HG03103 (cell line): ENCODE data around the gene IRF5.
A peak's percentile ranks its signal among the peaks of the same experiment; 100 is the strongest.

Experiments used
- ATAC-seq: cut with Tn5 transposase; IDR thresholded peaks from one replicate; pipeline ENCODE4 v1.9.1; 2021; ENCODE audit warnings: low read depth; ENCODE audit not compliant: unreplicated experiment

The IRF5 gene, protein sequence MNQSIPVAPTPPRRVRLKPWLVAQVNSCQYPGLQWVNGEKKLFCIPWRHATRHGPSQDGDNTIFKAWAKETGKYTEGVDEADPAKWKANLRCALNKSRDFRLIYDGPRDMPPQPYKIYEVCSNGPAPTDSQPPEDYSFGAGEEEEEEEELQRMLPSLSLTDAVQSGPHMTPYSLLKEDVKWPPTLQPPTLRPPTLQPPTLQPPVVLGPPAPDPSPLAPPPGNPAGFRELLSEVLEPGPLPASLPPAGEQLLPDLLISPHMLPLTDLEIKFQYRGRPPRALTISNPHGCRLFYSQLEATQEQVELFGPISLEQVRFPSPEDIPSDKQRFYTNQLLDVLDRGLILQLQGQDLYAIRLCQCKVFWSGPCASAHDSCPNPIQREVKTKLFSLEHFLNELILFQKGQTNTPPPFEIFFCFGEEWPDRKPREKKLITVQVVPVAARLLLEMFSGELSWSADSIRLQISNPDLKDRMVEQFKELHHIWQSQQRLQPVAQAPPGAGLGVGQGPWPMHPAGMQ

DNA sequence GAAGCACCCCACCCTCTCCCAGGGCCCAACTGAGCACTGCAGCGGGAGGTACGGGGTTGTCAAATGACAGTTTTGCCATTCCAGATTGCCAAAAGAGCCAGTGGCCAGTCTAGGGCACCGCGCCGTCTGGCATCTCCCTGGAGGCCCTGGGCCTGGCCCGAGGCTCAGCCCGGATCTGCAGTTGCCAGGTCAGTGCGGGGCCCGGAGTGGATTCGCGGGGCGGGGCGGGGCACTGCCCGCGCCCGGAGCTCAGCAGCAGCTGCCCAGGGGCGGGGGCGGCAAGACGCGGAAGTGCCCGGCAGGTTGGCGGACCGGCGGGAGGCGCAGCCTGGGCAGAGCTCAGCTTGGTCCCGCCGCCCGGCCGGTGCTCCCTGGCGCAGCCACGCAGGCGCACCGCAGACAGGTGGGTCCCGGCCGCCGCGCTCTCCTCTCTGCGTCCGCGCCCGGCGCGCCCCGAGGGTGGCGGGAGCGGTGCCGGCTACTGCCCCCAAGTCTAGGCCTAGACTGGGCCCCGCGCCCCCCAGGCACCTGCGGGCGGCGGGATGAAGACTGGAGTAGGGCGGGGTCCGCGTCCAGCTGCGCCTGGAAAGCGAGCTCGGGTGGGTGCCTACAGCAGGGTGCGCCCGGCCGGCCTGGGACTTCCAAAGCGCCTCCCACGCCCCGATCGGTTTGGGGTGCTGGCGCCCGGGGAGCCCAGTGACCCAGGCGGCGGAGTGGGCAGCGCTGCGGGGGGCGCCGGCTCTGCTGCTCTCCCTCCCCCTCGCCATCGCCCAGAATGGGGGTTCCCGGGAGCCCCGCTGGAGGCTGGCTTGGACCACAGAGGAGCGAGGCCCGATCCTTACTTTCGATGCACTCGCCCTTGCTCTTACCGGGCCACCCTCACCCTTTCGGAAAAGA, at the start of gene IRF5:
Gene IRF5 (plus strand): TSS at position 281 of the 897 bp plus-strand sequence. CDS start 4,155 bp downstream, outside the sequence.
- no peak for ATAC-seq

DNA sequence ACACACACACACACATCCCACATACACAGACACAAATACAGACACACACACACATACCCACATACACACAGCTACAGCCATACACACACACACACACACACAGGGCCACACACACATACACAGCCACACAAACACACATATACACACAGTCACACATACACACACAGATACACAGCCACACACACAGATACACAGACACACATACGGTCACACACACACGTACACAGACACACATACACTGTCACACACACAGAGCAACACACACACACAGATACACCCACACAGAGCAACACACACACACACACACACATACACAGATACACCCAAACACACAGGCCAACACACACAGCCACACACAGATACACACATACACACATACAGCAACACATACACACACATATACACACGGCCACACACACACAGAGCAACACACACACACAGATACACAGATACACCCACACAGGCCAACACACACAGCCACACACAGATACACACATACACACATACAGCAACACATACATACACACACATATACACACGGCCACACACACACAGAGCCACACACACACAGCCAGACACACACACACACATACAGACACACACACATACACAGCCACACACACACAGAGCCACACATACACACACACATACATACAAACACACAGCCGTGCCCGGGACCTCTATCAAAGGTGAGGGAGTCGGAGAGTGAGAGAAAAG, 49.5 kb upstream of the IRF5 start:
- no peak for ATAC-seq

DNA sequence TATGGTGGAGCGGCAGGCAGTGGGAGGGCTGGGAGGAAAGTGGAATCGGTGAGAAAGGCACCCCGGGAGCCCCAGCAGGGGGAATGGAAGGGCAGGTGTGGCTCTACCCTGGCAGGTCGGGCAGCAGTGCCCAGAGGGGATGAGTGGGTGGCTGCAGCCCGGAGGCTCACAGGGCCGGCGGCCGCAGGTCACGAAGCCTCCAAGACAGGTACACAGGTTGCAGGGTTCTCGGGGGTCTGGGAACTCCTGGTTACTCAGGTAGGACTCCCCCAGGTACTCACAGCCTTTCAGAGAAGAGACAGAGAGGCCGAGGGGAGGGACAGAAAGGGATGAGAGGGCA, 49.0 kb upstream of the IRF5 start:
- no peak for ATAC-seq

DNA sequence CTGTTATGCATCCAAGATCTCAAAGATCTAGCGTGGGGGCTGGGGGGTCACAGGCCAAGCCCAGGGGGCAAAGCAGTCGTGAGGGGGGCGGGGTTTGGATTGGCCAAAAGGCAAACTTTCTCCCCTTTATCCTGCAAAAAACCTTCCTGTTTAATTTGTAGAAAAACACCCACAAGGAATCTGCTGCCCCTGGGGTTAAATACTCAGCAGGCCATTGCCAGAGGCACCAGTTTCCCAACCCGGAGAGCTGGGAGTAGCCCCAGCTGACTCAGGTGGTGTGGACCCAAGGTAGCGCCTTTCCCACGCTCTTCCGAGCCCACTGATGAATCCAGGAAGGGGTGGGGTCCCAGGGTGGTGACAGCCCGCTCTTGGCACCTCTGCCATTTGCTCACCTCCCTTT, 48.6 kb upstream of the IRF5 start:
- no peak for ATAC-seq

DNA sequence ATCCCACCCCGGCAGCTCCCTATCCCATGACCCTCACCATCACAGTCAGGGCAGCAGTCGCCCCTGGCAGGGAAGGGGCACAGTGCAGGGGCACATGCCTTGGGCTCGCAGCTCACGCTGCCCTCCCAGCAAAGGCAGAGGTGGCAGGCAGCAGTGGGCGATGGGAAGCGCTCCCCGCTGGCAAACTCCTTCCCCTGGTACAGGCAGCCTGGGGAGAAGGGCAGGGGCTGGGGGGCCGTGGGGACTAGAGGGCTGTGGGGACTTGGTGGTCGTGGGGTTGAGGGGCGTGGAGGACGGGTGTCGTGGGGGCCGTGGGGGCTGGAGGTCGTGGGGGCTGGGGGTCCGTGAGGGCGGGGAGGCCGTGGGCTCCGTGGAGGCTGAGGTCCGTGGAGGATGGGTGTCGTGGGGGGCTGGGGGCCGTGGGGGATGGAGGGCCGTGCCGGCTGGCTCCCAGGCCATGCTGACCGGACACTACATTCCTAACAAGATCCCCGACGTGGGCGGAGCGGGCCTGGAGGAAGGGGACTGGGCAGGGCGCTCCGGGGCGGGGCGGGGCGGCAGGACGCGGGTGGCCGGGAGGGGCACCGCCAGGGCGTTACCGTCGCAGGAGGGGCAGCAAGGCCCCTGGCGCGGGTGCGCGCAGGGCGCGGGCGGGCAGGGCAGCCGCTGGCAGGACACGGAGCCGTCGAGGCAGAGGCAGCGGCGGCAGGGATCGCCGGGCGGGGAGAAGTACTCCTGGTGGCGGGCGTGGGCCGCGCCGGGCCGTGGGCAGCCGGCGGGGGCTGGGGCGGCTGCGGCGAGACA, 47.2 kb upstream of the IRF5 start:
- ATAC-seq: no peak

DNA sequence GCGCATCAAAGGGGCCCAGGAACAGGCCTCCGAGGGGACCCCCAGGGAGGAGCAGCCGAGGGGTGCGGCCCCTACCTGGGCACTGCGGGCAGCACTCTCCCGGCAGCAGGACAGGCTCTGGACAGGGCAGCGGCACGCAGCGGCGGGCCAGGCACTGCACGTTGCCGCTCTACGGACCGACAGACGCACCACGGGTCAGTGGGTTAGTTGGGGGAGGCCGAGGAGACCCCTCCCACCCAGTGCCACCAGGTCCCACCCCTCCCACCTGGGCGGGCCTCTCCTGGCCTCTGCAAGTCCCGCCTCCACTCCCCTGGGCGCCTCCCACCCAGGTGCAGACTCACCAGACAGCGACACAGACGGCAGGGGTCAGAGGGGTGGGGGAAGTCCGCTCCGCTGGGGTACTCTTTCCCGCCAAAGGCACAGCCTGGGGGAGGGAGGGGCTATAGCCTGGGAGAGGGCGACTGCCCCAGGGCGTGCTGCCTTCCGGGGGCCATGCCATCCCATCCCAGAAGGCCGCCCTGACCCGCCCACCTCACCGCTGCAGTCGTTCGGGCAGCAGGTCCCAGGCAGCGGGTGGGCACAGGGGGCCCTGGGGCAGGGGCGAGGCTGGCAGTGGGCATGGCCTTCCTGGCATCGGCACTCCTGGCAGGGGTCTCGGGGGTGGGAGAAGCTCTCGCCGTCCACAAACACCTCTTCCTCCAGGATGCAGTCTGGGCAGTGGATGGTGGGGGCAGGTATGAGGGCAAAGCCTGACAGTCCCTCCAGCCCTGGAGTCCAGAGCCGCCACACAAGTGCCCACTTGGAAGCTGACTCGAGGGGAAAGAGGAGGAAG, 46.4 kb upstream of the IRF5 start:
- no peak for ATAC-seq

DNA sequence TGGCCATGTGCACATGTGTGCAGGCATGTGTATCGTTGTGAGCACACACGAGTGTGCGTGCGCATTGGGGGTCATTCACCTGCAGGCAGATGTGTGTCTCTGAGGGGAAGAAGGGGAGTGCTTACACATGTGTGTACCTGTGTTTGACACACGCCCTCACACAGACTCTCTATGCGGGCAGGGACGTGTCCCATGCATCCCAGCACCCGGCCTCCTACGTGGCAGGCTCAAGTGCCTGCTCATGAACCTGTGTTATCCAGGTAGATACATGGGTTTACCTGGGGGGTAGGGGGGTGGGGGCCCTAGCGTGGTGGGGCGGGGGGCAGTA, 45.8 kb upstream of the IRF5 start:
- no peak for ATAC-seq

DNA sequence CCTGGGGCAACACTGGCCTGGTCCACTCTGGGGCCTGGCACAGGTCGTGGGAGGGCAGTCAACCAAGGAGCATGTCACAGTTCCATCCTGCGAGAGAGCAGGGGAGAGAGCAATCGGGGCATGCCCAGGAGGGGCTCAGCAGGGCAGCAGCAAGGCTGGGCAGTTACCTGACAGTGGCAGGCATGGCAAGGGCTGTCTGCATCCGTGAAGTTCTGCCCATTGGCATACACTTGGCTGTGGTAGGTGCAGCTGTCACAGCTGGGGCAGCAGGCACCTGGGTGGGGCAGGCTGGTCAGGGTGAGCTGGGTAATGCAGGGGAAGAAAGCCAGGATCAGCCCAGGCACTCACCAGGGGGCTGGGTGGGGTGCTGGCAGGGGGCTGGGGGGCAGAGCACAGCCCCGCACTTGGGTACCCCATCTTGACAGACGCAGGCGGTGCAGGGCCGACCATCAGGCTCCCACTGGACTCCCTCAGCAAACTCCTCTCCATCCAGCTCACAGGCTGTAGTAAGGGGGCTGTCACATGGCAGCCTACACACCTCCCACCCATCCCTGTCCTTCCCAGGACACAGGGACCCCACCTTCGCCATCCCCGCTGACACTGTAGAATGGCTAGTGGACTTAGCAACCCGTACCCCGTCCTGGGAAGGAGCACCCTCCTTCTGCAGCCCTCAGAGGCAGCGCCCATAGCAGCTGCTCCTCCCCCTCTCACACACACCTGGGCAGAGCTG, 45.0 kb upstream of the IRF5 start:
- no peak for ATAC-seq

DNA sequence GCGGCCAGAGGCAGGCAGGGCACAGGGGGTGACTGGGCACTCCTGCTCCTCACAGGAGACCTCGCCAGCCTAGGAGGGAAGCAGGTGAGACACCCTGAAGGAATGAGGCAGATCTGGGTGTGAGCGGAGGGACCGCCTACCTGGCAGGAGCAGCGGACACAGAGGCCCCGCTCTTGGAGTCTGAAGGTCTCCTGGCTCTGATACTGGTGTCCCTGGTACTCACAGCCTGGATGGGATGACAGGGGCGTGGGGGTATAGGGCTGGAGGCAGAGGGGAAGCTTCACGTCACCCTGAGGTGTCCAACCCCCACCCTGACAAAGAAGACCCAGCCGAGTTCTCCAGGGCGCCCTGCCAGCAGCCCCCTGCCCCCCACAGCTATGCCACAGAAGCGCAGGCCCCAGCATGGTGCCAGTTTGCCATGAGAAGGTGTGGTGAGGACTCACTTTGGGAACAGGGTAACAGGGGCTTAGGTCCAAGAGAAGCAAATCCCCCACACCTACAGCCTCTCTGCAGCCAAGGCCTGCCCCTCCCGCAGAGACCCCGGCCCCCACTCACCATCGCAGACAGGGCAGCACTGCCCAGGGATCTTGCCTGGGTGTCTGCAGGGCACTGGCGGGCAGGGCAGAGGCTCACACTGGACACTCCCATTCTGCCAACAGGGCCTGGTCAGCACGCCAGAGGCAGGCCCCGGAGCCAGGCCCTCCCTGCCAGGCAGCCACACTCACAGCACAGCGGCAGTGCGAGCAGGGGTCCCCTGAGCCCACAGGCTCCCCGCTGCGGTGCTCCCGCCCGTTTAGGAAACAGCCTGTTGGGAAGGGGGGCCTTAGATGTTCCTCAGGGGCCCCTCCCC, 44.3 kb upstream of the IRF5 start:
- ATAC-seq: no peak

DNA sequence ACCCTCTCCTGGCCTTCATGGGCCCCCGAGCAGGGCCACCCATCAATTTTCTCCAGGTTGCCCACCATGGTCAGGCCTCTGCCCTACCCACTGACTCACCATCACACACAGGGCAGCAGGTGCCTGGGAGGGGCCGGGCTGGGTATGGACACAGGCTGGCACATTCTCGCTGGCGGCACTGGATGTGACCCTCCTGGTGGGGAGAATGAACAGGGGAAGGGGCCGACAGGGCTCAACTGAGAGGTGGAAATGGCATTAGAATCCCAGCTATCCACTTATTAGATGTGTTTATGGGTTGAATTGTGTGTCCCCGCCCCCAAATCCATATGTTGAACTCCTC, 43.7 kb upstream of the IRF5 start:
- ATAC-seq: no peak

DNA sequence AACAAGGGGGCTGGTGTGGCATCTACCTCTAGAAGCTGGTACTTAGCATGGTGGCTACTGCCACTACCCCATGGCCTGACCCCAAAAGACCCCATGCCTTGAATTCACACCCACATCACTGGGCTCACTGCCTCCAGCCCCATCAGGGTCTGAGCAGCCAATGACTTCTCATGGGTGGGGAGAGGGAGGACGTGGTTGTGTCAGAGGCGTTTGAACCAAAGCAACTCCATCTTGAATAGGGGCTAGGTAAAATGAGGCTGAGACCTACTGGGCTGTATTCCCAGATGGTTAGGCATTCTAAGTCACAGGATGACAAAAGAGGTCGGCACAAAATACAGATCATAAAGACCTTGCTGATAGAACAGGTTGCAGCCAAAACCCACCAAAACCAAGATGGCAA, 42.4 kb upstream of the IRF5 start:
- ATAC-seq: no peak

DNA sequence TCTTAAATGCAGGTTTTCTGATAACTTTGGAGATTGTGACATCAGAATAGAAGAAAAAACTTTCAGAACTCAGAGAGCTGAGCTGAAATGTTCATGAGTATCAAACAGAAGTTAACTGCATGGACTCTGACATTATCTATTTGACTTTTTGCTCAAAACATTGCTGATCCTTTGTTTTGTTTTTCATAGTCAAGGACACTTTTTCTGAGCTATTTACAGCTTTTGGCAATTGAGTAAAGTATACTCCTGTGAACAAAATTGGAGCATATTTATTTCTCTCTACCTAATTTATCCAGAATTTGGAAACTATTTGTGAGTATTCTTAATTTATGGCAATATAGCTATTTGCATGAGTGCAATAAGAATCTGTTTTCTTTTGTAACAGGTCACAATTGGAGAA, 38.3 kb upstream of the IRF5 start:
- ATAC-seq: no peak

DNA sequence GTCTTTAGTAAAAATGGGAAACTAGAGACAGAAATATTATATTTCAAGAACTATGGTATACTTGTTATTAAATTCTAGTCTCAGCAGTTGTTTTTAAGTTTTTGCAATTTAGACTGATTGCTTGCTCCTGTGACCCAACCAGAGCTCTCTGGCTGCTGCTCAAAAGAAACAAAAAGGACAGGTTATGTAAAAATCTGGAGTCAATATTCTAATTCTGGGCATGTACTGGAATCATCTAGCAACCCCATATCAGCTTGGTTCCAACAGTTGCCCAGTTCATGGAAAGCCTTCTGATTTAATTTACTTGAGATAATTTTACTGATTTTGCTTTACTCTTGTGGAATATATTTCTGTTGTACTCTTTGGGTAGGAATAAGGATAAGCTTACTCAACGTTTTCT, 37.5 kb upstream of the IRF5 start:
- no peak for ATAC-seq

DNA sequence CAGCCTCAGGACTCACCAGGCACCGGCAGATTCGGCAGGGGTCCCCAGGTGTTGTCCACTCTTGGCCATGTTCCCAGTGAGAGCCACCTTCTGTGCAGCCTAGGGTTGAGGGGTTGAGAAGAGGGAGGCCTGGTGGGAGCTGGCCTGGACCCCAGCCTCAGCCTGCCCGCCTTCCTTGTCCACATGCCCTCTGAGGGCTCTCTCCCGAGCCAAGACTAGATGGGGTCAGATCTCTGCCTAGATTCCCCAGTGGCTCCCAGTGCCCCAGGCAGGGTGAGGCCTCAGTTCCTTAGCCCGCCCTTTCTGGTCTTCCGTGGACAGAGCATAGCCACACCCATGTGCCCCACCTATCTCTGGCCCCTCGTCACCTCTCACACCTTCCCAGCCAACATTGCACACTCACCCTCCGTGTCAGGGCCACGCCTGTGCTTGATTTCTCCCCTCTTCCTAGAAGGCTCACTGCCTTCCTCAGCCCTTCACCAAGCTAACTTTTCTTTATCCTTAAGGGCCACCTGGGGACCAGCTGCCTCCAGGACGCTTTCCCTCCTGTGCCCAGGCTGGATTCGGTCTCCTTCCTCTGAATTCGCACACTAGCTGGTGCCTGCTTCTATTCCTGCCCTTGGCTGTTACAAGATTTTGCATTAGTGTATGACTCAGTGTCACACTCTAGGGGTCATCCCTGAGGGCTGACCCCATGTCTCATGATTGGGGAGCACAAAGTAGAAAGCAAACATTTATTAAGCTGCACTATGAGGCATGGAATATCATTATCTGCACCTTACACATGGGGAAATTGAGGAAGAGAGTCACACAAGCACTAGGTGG, 34.8 kb upstream of the IRF5 start:
- ATAC-seq: no peak

DNA sequence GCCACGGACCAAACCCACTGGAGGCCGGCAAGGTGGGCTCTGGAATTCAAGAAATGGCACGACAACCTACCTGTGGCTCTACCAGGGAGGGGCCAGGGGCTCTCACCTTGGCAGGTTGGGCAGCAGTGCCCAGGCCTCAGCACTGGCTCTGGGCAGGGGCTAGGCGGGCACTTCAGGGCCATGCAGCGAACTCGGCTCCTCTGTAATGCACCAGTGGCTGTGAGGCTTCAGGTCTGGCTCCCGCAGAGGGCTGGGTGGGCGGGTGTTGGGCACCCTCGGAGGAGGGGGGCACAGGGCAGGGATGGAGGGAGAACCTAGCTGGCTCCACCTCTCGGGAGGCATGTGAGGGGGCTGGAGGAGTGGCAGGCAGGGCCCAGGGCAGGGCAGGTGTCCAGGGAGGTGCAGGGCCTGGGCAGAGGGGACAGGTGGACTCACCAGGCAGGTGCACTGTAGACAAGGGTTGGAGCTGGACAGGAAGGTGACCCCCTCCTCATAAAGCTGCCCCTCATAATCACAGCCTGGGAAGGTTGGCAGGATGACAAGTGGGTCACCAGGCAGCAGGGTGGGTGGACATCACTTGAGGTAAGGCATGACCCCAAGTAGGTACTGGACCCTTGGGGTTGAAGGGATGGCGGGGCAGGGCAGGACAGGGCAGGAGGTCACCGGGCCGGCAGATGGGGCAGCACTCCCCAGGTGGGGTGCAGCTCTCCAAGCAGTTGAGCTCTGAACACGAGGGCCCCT, 33.9 kb upstream of the IRF5 start:
- no peak for ATAC-seq

DNA sequence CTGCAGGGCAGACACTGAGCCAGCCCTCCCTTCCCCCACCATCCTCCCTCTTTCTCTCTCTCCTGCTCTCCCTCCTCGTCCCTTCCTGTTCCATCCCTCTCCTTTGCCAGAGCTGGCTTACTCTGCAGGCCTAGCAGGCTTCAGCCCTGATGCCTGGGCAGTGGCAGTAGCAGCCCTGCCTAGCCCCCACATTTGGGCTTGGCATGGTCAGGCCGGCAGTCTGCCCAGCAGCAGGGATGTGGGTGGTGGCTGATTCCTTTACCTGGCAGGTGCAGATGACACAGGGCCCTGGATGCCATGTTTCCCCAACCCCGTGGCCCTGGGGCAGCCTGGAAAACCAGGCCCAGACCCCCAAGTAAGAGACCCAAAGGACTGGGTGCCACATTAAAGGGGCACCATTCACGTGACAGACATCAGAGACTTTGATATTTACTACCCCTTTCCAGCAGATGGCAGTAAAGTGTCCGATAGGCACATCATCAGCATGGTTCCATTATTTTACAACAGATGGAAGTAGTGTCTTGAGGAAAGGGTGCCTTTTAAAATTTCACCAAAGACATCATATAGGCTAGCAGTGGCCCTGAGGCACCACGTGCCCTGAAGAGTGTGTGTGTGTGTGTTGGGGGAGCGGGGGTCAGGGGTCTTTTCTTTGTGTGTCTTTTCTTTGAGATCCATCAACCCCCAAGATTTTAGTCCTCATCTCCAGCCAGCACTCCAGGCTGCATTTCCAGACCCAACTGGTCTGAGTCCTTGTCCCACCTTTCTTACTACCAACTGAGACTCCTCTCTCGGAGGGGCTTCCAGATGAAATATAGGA, 33.1 kb upstream of the IRF5 start:
- peak; percentile 54 for ATAC-seq
